ENCODE results near the gene IL1RAPL2. TPM values are rescaled to one million over a fixed set of nuclear protein-coding genes. Genes with fewer than 3 reads are reported as not detected.

The IL1RAPL2 gene
- total and polyA plus RNA-seq, 2 donors (not counting 3 experiments of a cell fraction or from before 2014, with no cell fraction given) = not detected

DNA sequence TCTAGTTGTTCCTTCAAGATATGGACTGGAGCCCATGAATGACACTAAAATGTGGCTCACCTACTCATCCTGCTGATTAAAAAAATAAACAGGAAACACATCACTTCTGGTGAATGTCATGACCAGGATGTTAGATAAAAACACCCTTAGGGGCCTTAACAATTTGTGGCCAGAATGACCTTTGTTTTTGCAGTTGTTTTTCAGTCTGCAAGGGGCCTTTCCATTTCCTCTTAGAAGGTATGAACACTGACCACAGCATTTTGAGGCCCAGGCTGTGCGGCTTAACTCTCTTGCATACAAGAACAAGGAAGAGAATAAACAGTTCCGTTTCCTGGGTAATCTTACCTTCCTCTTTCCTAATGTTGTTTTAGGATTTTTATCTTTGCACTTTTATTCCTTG lies 113.2 kb downstream of the IL1RAPL2 start:
- FAIRE-seq (no peak), DNase-seq (ENCODE audit: low read depth, low spot score) (no peak)
- no peaks in the 10 kb centered on the region for H4K20me1 ChIP-seq (replicated peaks; ENCODE audit: control insufficient read depth, extremely low read depth, insufficient read depth, low read length)
- no peaks in the 10 kb centered on the region for H3K9me1 ChIP-seq (replicated peaks; ENCODE audit: control insufficient read depth, extremely low read depth, insufficient read depth, low read length)
- no peaks in the 10 kb centered on the region for H3K79me2 ChIP-seq (ENCODE audit: control insufficient read depth, insufficient read depth, low read length)
- intact Hi-C loops (cut with micrococcal nuclease) = no loop called here
- ChIA-PET CTCF (no interaction called here), POLR2A (no interaction called here)
- H3K27me3 ChIP-seq (ENCODE audit: control insufficient read depth in 2 of 2, insufficient read depth in 2 of 2, low read length in 2 of 2) = no peaks in the 10 kb centered on the region
- no peak overlapping the region for H2AFZ ChIP-seq (ENCODE audit: low read depth, low read length)
- no peak overlapping the region for H3K4me3 ChIP-seq (replicated peaks in 1 of 3; ENCODE audit: insufficient read depth in 1 of 3, low read depth in 1 of 3, low read length in 3 of 3)
- H3K9ac ChIP-seq (replicated peaks; ENCODE audit: extremely low read depth, insufficient read depth, low read length) = no peak overlapping the region
- no peak overlapping the region for H3K27ac ChIP-seq (ENCODE audit: insufficient read depth, low read depth, low read length)
- no peaks in the 10 kb centered on the region for H3K9me3 ChIP-seq (replicated peaks; ENCODE audit: control insufficient read depth, insufficient read depth, low read length)
- H3K36me3 ChIP-seq (ENCODE audit: control insufficient read depth in 2 of 2, extremely low read depth in 1 of 2, insufficient read depth in 2 of 2, low read length in 2 of 2) = no peaks in the 10 kb centered on the region
- no peaks in the 10 kb centered on the region for H3K4me1 ChIP-seq (ENCODE audit: control insufficient read depth, extremely low read depth, insufficient read depth, low read length)
- TF ChIP-seq, protein P1, sequence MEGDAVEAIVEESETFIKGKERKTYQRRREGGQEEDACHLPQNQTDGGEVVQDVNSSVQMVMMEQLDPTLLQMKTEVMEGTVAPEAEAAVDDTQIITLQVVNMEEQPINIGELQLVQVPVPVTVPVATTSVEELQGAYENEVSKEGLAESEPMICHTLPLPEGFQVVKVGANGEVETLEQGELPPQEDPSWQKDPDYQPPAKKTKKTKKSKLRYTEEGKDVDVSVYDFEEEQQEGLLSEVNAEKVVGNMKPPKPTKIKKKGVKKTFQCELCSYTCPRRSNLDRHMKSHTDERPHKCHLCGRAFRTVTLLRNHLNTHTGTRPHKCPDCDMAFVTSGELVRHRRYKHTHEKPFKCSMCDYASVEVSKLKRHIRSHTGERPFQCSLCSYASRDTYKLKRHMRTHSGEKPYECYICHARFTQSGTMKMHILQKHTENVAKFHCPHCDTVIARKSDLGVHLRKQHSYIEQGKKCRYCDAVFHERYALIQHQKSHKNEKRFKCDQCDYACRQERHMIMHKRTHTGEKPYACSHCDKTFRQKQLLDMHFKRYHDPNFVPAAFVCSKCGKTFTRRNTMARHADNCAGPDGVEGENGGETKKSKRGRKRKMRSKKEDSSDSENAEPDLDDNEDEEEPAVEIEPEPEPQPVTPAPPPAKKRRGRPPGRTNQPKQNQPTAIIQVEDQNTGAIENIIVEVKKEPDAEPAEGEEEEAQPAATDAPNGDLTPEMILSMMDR (IDR thresholded peaks at IDR 0.05; ENCODE audit: extremely low read depth in 1 of 2, insufficient read depth in 1 of 2, low read depth in 1 of 2, low read length in 2 of 2) = no peak
- TF ChIP-seq GATA2 (IDR thresholded peaks at IDR 0.05; ENCODE audit: insufficient read depth, insufficient read length, low read depth, low read length) = no peak
- no peak for TF ChIP-seq JUN (IDR thresholded peaks at IDR 0.05; ENCODE audit: borderline replicate concordance, insufficient read depth, insufficient read length, low read depth)
- TF ChIP-seq FOS (IDR thresholded peaks at IDR 0.05; ENCODE audit: borderline replicate concordance, insufficient read depth, low read length) = no peak
- H3K4me2 ChIP-seq (ENCODE audit: insufficient read depth, low read length) = no peak overlapping the region
- BruUV-seq (replicated peaks) = no TSS peak
- dilution Hi-C loops (cut with MboI; ENCODE audit: extremely low pct_ligation_motif_present, low sequenced_read_pairs) = no loop called here

DNA sequence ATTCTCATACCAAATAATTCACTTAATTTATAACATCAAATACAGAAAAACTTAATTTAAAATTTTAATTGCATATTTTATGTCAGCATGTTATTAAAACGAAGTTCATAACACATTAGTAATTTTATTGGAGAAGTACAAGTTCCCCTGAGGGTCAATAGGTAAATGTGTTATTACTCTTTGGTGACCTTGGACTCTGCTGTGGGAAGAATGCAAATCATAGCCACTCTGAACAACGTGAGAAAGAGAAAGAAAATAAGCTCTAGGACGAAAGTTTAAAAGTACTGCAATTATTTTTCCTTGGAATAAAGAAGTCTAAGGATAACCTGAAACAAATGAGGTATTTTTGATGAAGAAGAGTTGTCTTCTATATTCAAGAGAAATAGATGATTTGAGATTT lies 115.2 kb downstream of the IL1RAPL2 start:
- intact Hi-C loops (cut with micrococcal nuclease) = no loop called here
- Histone ChIP-seq H3K36me3 (ENCODE audit: control insufficient read depth in 2 of 2, extremely low read depth in 1 of 2, insufficient read depth in 2 of 2, low read length in 2 of 2) (no peaks in the 10 kb centered on the region), H3K4me3 (replicated peaks in 1 of 3; ENCODE audit: insufficient read depth in 1 of 3, low read depth in 1 of 3, low read length in 3 of 3) (no peak overlapping the region), H3K4me2 (ENCODE audit: insufficient read depth, low read length) (no peak overlapping the region), H2AFZ (ENCODE audit: low read depth, low read length) (no peak overlapping the region), H4K20me1 (replicated peaks; ENCODE audit: control insufficient read depth, extremely low read depth, insufficient read depth, low read length) (no peaks in the 10 kb centered on the region), H3K9me3 (replicated peaks; ENCODE audit: control insufficient read depth, insufficient read depth, low read length) (no peaks in the 10 kb centered on the region), H3K4me1 (ENCODE audit: control insufficient read depth, extremely low read depth, insufficient read depth, low read length) (no peaks in the 10 kb centered on the region), H3K27me3 (ENCODE audit: control insufficient read depth in 2 of 2, insufficient read depth in 2 of 2, low read length in 2 of 2) (no peaks in the 10 kb centered on the region), H3K27ac (ENCODE audit: insufficient read depth, low read depth, low read length) (no peak overlapping the region), H3K9ac (replicated peaks; ENCODE audit: extremely low read depth, insufficient read depth, low read length) (no peak overlapping the region), H3K9me1 (replicated peaks; ENCODE audit: control insufficient read depth, extremely low read depth, insufficient read depth, low read length) (no peaks in the 10 kb centered on the region), H3K79me2 (ENCODE audit: control insufficient read depth, insufficient read depth, low read length) (no peaks in the 10 kb centered on the region)
- dilution Hi-C loops (cut with MboI; ENCODE audit: extremely low pct_ligation_motif_present, low sequenced_read_pairs) = no loop called here
- no TSS peak for BruUV-seq (replicated peaks)
- ChIA-PET CTCF (no interaction called here), POLR2A (no interaction called here)
- DNase-seq (ENCODE audit: low read depth, low spot score) (no peak), FAIRE-seq (no peak)
- TF ChIP-seq MYC (IDR thresholded peaks at IDR 0.05; ENCODE audit: low read depth, low read length) (no peak), EZH2 (IDR thresholded peaks at IDR 0.05; ENCODE audit: borderline replicate concordance, low read depth, low read length, severe bottlenecking) (no peak), POLR2A (IDR thresholded peaks at IDR 0.05; ENCODE audit: low read depth, low read length) (no peak), JUN (IDR thresholded peaks at IDR 0.05; ENCODE audit: borderline replicate concordance, insufficient read depth, insufficient read length, low read depth) (no peak), POLR2AphosphoS5 (IDR thresholded peaks at IDR 0.05; ENCODE audit: insufficient read depth, low read depth, low read length) (no peak), FOS (IDR thresholded peaks at IDR 0.05; ENCODE audit: borderline replicate concordance, insufficient read depth, low read length) (no peak), GATA2 (IDR thresholded peaks at IDR 0.05; ENCODE audit: insufficient read depth, insufficient read length, low read depth, low read length) (no peak)
- TF ChIP-seq, protein P1 (IDR thresholded peaks at IDR 0.05; ENCODE audit: extremely low read depth in 1 of 2, insufficient read depth in 1 of 2, low read depth in 1 of 2, low read length in 2 of 2) = no peak
- TF ChIP-seq, protein P2, sequence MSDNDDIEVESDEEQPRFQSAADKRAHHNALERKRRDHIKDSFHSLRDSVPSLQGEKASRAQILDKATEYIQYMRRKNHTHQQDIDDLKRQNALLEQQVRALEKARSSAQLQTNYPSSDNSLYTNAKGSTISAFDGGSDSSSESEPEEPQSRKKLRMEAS (IDR thresholded peaks at IDR 0.05; ENCODE audit: insufficient read depth, insufficient read length) = no peak
